Measurements from ENCODE around the gene UGT8. TPM values are rescaled to one million over a fixed set of nuclear protein-coding genes. Genes with fewer than 3 reads are reported as not detected.

Gene UGT8
- total and polyA plus RNA-seq, 2 of the 8 experiments (the other 6 are each of a cell fraction or from before 2014, with no cell fraction given), result 16.9 to 26.9 TPM

DNA sequence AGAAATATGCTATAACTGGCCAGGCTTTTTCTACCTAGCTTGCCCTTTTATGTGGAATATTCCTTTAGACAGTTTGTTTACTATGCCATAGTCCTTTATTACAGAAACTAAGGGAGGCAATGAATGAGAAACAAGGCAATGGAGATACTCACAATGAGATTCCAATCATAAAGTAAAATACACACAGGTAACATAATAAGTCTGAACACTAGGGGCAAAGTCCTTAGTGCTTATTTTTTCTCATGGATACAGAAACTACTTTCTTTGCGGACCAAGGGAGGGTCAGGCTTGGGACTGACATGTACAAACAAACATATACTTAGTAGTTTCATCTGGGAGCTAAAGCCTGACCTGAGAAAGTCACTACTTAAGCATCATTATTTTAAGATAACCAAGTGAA is 16.0 kb upstream of the UGT8 start:
- H3K23me2 ChIP-seq (ENCODE audit: low read depth, low read length), result no peaks in the 10 kb centered on the region; the same call in 1 of the 2 replicates
- H2AFZ ChIP-seq (ENCODE audit: low read length), result no peak overlapping the region
- H3K56ac ChIP-seq (replicated peaks; ENCODE audit: insufficient read length, low read depth, low read length), result no peak overlapping the region
- no peak overlapping the region for H2BK20ac ChIP-seq (ENCODE audit: low read length)
- H3K23ac ChIP-seq (ENCODE audit: insufficient read length), result no peak overlapping the region
- H2BK120ac ChIP-seq (replicated peaks; ENCODE audit: low read depth, low read length), result no peak overlapping the region
- H3K36me3 ChIP-seq (ENCODE audit: control insufficient read depth in 2 of 4, insufficient read depth in 4 of 4, low read length in 3 of 4), result peaks cover 0 to 19% (median 3%) of the 10 kb centered on the region in 4 experiments; a peak in 3 of 8 replicates
- H3K4me3 ChIP-seq (ENCODE audit: extremely low read depth in 1 of 4, insufficient read depth in 2 of 4, low read depth in 3 of 4, low read length in 4 of 4), result no peak overlapping the region
- H4K91ac ChIP-seq (replicated peaks; ENCODE audit: insufficient read length, low read length), result no peak overlapping the region
- no peak overlapping the region for H4K5ac ChIP-seq (ENCODE audit: insufficient read length, low read depth, low read length)
- H3K9me3 ChIP-seq (ENCODE audit: insufficient read depth in 2 of 2, low read depth in 1 of 2, low read length in 1 of 2), result peaks cover 44 to 48% of the 10 kb centered on the region in 2 experiments
- CTCF ChIA-PET (ENCODE audit: partially characterized antibody), result no interaction called here
- no peaks in the 10 kb centered on the region for H3K4me1 ChIP-seq (replicated peaks in 1 of 4; ENCODE audit: control insufficient read depth in 3 of 4, insufficient read depth in 4 of 4, low read length in 3 of 4)
- no peaks in the 10 kb centered on the region for H3K27me3 ChIP-seq (replicated peaks in 1 of 4; ENCODE audit: control insufficient read depth in 3 of 4, extremely low read depth in 1 of 4, insufficient read depth in 3 of 4, low read length in 3 of 4)
- no peak overlapping the region for H3K18ac ChIP-seq (ENCODE audit: extremely low read depth, low read length)
- H3K79me1 ChIP-seq (ENCODE audit: low read depth, low read length), result no peaks in the 10 kb centered on the region
- H3K14ac ChIP-seq (ENCODE audit: insufficient read length), result no peak overlapping the region
- no peak overlapping the region for H2BK15ac ChIP-seq (ENCODE audit: low read length)
- POLR2A ChIA-PET (ENCODE audit: partially characterized antibody), result interaction anchor here (1.2 kb wide), 1 partner anchor 16 kb away, joined by 3 read pairs; no protein-coding TSS in a partner anchor
- FAIRE-seq (no peak), DNase-seq (ENCODE audit: low read depth in 1 of 2, low spot score in 2 of 2) (no peak)
- no peak overlapping the region for H3K27ac ChIP-seq (ENCODE audit: low read depth, low read length)
- TF ChIP-seq TAF7 (optimal IDR thresholded peaks at IDR 0.05; ENCODE audit: borderline replicate concordance, low read depth, low read length), result no peak
- no peak for TF ChIP-seq CREB1 (IDR thresholded peaks at IDR 0.05)
- TF ChIP-seq JUN (IDR thresholded peaks at IDR 0.05; ENCODE audit: low read depth, low read length), result no peak
- TF ChIP-seq GTF2F1 (IDR thresholded peaks at IDR 0.05; ENCODE audit: borderline replicate concordance, low read depth, low read length), result no peak
- no peak for TF ChIP-seq CTBP2 (IDR thresholded peaks at IDR 0.05; ENCODE audit: borderline replicate concordance, insufficient read depth, insufficient read length, low read length)
- no peaks in the 10 kb centered on the region for H4K20me1 ChIP-seq (replicated peaks in 1 of 2; ENCODE audit: control insufficient read depth in 1 of 2, insufficient read depth in 2 of 2, low read length in 2 of 2)
- no peak overlapping the region for H2BK12ac ChIP-seq (ENCODE audit: low read depth, low read length)
- H2AK5ac ChIP-seq (ENCODE audit: low read depth, low read length), result no peak overlapping the region
- H3K9ac ChIP-seq (replicated peaks in 1 of 4; ENCODE audit: extremely low read depth in 1 of 4, low read depth in 3 of 4, low read length in 3 of 4), result no peak overlapping the region
- no peak overlapping the region for H3K4ac ChIP-seq (replicated peaks; ENCODE audit: insufficient read length, low read depth, low read length)
- WGBS, 2 experiments (ENCODE audit: extremely low coverage in 1 of 2, insufficient coverage in 1 of 2, insufficient read length in 1 of 2, insufficient replicate concordance in 2 of 2, low coverage in 1 of 2, low lambda C conversion rate in 2 of 2, missing lambda C conversion rate in 1 of 2), result 80% methylated on average over 1 of the region's 1 CpG; no CpG with 5 or more reads in 1 of the 2 experiments
- H2BK5ac ChIP-seq (ENCODE audit: low read depth, low read length), result no peak overlapping the region
- H4K8ac ChIP-seq (ENCODE audit: extremely low read depth, insufficient read depth, low read length), result no peak overlapping the region
- no peaks in the 10 kb centered on the region for H3K79me2 ChIP-seq (ENCODE audit: control insufficient read depth in 1 of 2, insufficient read depth in 2 of 2, low read length in 2 of 2)
- no peak overlapping the region for H3K4me2 ChIP-seq (ENCODE audit: insufficient read depth in 1 of 2, low read depth in 2 of 2, low read length in 2 of 2)

All from H1 (cell line).